Cardiac fibroblast (primary cell): ENCODE results near the gene PTPRN2.
"Not testable (repeated sequence)": the region's sequence is repeated elsewhere in the genome, so short reads cannot be mapped to it uniquely, and the experiment has no call there.

Source experiments
- DNase-seq, 2 donors: peaks; one replicate each; pipeline versions ENCODE4 v3.0.0 to v3.0.0-alpha.2; 2010; ENCODE audit warnings: low read depth in 2 of 2
- H3K4me3 ChIP-seq, 2 donors: replicated peaks in 1 of 2; 1 replicate in 1 of 2; 2 replicates in 1 of 2; pipeline ENCODE4 v1.5.1; 2011; ENCODE audit warnings: low read depth in 2 of 2, low read length in 2 of 2, mild to moderate bottlenecking in 2 of 2, moderate library complexity in 1 of 2
- CTCF ChIP-seq: IDR thresholded peaks from one replicate; pipeline ENCODE4 v1.5.1; 2011; ENCODE audit warnings: low read depth, mild to moderate bottlenecking, low read length, inconsistent platforms

Gene PTPRN2

GRCh38 chr7:158351481-158351880 lies 236.1 kb downstream of the PTPRN2 start:
- H3K4me3 ChIP-seq, result no peak overlapping the region
- DNase-seq, result no peak
- TF ChIP-seq CTCF, result no peak

DNA sequence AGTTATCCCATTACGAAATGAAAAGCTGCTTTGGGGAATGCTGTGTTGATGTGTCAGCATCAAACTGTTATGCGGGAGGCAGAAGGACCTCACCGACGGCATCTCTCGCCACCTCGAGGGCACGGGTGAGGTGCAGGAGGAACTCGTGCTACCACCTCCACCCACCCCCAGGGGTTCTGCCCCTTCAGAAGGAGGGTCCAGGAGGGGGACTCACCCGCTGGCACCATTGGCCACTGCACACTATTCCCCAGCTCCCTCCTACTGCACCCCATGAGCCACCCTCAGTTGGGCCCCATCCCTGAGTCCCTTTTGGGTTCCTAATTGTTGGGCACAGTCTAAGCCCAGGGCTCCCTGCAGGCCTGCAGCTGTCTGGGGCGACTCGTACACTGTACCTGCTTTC lies 236.6 kb downstream of the PTPRN2 start:
- no peak overlapping the region for H3K4me3 ChIP-seq
- TF ChIP-seq CTCF, result no peak
- no peak for DNase-seq

DNA sequence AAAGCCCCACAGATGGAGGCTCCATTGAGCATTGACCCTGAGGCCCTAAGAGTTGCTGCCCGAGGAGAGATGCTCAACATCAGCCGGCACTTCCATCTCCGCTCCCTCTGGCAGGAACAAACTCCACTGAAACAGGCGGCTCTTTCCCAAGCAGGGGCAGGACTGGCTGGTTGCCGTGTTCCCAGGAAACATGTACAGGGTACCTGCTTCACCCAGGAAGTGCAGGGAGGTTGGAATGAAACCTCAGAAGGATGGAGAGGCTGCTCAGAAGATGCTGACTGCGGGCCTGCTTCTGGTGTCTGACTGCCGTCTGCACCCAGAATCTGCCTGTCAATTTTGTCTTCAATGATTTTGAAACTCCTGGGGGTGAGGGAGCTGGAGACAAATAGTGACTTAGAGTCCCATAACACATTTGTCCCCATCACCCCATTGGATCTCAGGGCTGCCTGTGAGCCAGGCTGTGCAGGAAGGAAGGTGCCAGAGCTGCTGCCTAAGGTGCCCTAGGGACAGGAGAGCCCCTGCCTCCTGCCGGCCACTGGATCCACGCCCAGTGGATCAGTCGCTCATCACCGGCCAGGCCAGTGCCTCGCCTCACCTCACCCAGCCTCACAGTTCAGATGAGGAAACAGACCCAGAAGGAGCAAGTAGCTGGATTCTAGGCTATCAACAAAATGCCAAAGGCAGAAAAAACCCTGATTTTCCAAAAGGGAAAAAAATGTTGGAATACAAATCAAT lies 237.3 kb downstream of the PTPRN2 start:
- no peak overlapping the region for H3K4me3 ChIP-seq
- no peak for TF ChIP-seq CTCF
- no peak for DNase-seq

DNA sequence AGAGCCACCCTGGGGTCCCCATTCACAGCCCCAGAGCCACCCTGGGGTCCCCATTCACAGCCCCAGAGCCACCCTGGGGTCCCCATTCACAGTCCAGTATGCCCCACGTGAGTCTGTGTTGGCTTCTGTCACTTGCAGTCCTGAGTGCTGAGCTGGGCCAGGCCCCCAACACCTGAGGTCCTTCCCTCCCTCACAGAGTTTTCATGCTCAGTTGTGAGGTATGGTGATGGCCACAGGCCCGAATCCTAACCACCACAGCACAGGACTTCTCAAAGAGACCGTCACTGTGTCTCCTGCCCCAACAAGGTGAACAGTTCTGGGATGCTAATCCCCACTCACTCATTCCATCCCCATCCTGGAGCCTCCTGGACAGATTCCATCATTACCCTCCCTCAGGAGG lies 239.2 kb downstream of the PTPRN2 start:
- DNase-seq, result no peak
- H3K4me3 ChIP-seq, result no peak overlapping the region
- no peak for TF ChIP-seq CTCF

GRCh38 chr7:158348039-158348438 lies 239.6 kb downstream of the PTPRN2 start:
- DNase-seq, result not testable (repeated sequence)

DNA sequence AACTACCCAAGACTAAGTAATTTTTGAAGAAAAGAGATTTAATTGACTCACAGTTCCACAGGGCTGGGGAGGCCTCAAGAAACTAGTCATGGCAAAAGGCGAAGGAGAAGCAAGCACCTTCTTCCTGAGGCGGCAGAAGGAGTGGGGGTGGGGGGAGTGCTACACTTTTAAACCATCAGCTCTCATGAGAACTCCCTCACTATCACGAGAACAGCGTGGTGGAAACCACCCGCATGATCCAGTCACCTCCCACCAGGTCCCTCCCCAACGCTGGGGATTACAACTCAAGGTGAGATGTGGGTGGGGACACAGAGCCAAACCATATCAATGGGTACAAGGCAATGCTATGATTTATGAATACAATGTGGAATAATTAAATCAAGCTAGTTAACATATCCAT lies 241.9 kb downstream of the PTPRN2 start:
- no peak overlapping the region for H3K4me3 ChIP-seq
- TF ChIP-seq CTCF, result no peak
- DNase-seq, result no peak

More at GRCh38 chr7:158348039-158348438, 239.6 kb downstream of the PTPRN2 start:
- H3K4me3 ChIP-seq, result not testable (repeated sequence)

GRCh38 chr7:158344706-158345300 lies 242.8 kb downstream of the PTPRN2 start:
- H3K4me3 ChIP-seq, result no peak overlapping the region
- no peak for DNase-seq
- no peak for TF ChIP-seq CTCF
